Naive thymus-derived CD4-positive, alpha-beta T cell (primary cell): ENCODE measurements around the gene PHACTR1. TPM values are rescaled to one million over a fixed set of nuclear protein-coding genes. Genes with fewer than 3 reads are reported as not detected.

Experiments
- ATAC-seq: fragments of 150-1000 bp; cut with Tn5 transposase; 2 replicates; pipeline ENCODE4 v1.10.0; 2021; ENCODE audit warnings: mild to moderate bottlenecking, moderate library complexity
- CTCF ChIA-PET: fragments of 350-600 bp; sonication (Branson Sonifier 250); formaldehyde crosslinking; loops from one replicate; lab custom pipeline; 2021; ENCODE audit warnings: antibody characterized with exemption; lab: Charles Lee
- POLR2A ChIA-PET: fragments of 350-600 bp; sonication (Branson Sonifier 250); formaldehyde crosslinking; loops from one replicate; lab custom pipeline; 2021; ENCODE audit warnings: antibody characterized with exemption, inconsistent platforms; lab: Charles Lee
- DNase-seq, 9 donors: peaks; one replicate each; pipeline versions ENCODE4 v3.0.0 to v3.0.0-alpha.2; 2020 to 2022; ENCODE audit warnings: mixed read lengths in 1 of 9
- H3K27ac ChIP-seq: one replicate; pipeline ENCODE4 v1.7.0; 2013; ENCODE audit warnings: mild to moderate bottlenecking, low read depth, low read length, moderate library complexity
- H3K27me3 ChIP-seq, 2 donors: one replicate each; pipeline ENCODE4 v1.7.0; 2013; ENCODE audit warnings: low read length in 2 of 2, mild to moderate bottlenecking in 2 of 2, moderate library complexity in 2 of 2; ENCODE audit not compliant: control insufficient read depth in 2 of 2, insufficient read depth in 2 of 2
- H3K36me3 ChIP-seq, 3 experiments: 1 replicate in 2 of 3; 2 replicates in 1 of 3; pipeline ENCODE4 v1.7.0; 2013; ENCODE audit warnings: low read length in 3 of 3, mild to moderate bottlenecking in 3 of 3, moderate library complexity in 1 of 3; ENCODE audit not compliant: insufficient read depth in 3 of 3, control insufficient read depth in 2 of 3
- H3K4me1 ChIP-seq, 2 donors: one replicate each; pipeline ENCODE4 v1.7.0; 2013; ENCODE audit warnings: low read length in 2 of 2, mild to moderate bottlenecking in 2 of 2, moderate library complexity in 1 of 2; ENCODE audit not compliant: control insufficient read depth in 2 of 2, insufficient read depth in 2 of 2
- H3K4me3 ChIP-seq: 2 replicates; pipeline ENCODE4 v1.7.0; 2013; ENCODE audit warnings: mild to moderate bottlenecking, low read length
- H3K9me3 ChIP-seq, 3 experiments: 1 replicate in 2 of 3; 2 replicates in 1 of 3; pipeline ENCODE4 v1.7.0; 2013; ENCODE audit warnings: low read length in 3 of 3; ENCODE audit not compliant: control insufficient read depth in 2 of 3
- H3K27ac Mint-ChIP-seq, 9 donors: one replicate each; pipeline ENCODE4 v1.8.0; 2020 to 2022; ENCODE audit warnings: mixed read lengths in 9 of 9, mild to moderate bottlenecking in 8 of 9, moderate library complexity in 5 of 9, inconsistent platforms in 2 of 9
- H3K27me3 Mint-ChIP-seq, 5 donors: one replicate each; pipeline ENCODE4 v1.8.0; 2021 to 2022; ENCODE audit warnings: mixed read lengths in 5 of 5, mild to moderate bottlenecking in 1 of 5
- H3K36me3 Mint-ChIP-seq, 5 donors: one replicate each; pipeline ENCODE4 v1.8.0; 2020 to 2022; ENCODE audit warnings: mixed read lengths in 5 of 5, mild to moderate bottlenecking in 3 of 5, inconsistent platforms in 1 of 5
- H3K4me1 Mint-ChIP-seq, 7 donors: one replicate each; pipeline ENCODE4 v1.8.0; 2020 to 2022; ENCODE audit warnings: mixed read lengths in 7 of 7, mild to moderate bottlenecking in 3 of 7, inconsistent platforms in 1 of 7
- H3K4me3 Mint-ChIP-seq, 10 donors: one replicate each; pipeline ENCODE4 v1.8.0; 2020 to 2022; ENCODE audit warnings: mild to moderate bottlenecking in 10 of 10, mixed read lengths in 10 of 10, moderate library complexity in 6 of 10, inconsistent platforms in 2 of 10
- H3K9me3 Mint-ChIP-seq, 11 donors: one replicate each; pipeline ENCODE4 v1.8.0; 2020 to 2022; ENCODE audit warnings: mixed read lengths in 11 of 11, mild to moderate bottlenecking in 4 of 11, inconsistent platforms in 1 of 11, moderate library complexity in 1 of 11
- intact Hi-C, 2 donors: fragments of 100-400 bp; cut with micrococcal nuclease; formaldehyde crosslinking; loops; one replicate each; pipeline ENCODE4 v1.15.1; 2023
- polyA plus RNA-seq, 2 donors: library from polyadenylated mRNA; unstranded; fragments of 300-500 nt; fragmentation: Illumina TruSeq; gene quantifications; one replicate each; pipeline ENCODE4 v1.2.3, GENCODE V29; 2021
- total RNA-seq, 6 experiments: library from RNA in 5 of 6; stranded (reverse) in 5 of 6; gene quantifications; 1 replicate in 5 of 6; 2 replicates in 1 of 6; pipeline ENCODE4 v1.2.3 and lab custom pipeline; 2021 to 2026

The PHACTR1 gene
- total and polyA plus RNA-seq, 7 experiments from 2014 or later, result 0.18 to 43.1 (median 0.62) TPM

- CTCF ChIA-PET, result no interaction called here
- POLR2A ChIA-PET, result no interaction called here
These were observed 380.9 kb downstream of the PHACTR1 start for GRCh38 chr6:13097454-13097853.

DNA sequence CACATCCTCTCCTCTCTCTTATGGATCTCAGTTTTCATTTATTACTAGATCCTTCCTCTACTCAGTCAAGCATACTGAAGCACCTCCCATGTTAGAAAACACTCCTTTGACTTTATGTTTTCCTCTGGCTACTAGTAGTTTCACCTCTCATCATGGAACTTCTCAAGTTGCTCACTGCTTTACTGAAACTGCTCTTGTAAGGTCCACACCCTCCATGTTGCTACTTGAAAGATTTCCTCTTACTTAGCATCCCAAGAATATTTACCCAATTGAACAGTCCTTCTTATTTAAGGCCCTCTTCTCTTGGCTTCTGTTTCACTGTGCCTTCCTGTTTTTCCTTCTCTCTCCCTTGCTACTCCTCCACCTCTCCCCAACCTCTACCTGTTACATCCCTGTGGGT is 381.4 kb downstream of the PHACTR1 start:
- DNase-seq (no peak), ATAC-seq (no peak)
- no peaks in the 10 kb centered on the region for H3K4me1 ChIP-seq
- H3K9me3 Mint-ChIP-seq, result peaks cover 0 to 1% (median 0%) of the 10 kb centered on the region in 11 donors
- H3K36me3 Mint-ChIP-seq, result no peaks in the 10 kb centered on the region
- H3K4me1 Mint-ChIP-seq, result no peaks in the 10 kb centered on the region
- H3K36me3 ChIP-seq, result no peaks in the 10 kb centered on the region
- H3K4me3 Mint-ChIP-seq, result no peak overlapping the region
- H3K27me3 Mint-ChIP-seq, result peaks cover 8 to 21% (median 9%) of the 10 kb centered on the region in 5 donors
- H3K27ac ChIP-seq, result no peak overlapping the region
- H3K27ac Mint-ChIP-seq, result no peak overlapping the region
- H3K9me3 ChIP-seq, result no peaks in the 10 kb centered on the region
- intact Hi-C loops, result no loop called here
- ChIA-PET CTCF (no interaction called here), POLR2A (no interaction called here)
- H3K4me3 ChIP-seq, result no peak overlapping the region
- no peaks in the 10 kb centered on the region for H3K27me3 ChIP-seq

More at GRCh38 chr6:13097454-13097853, 380.9 kb downstream of the PHACTR1 start:
- Histone ChIP-seq H3K27ac (no peak overlapping the region), H3K27me3 (no peaks in the 10 kb centered on the region), H3K4me3 (no peak overlapping the region), H3K4me1 (no peaks in the 10 kb centered on the region), H3K36me3 (no peaks in the 10 kb centered on the region), H3K9me3 (no peaks in the 10 kb centered on the region)
- H3K27me3 Mint-ChIP-seq, result peaks cover 8 to 15% (median 9%) of the 10 kb centered on the region in 5 donors
- H3K4me3 Mint-ChIP-seq, result no peak overlapping the region
- H3K9me3 Mint-ChIP-seq, result peaks cover 0 to 1% (median 0%) of the 10 kb centered on the region in 11 donors
- H3K4me1 Mint-ChIP-seq, result no peaks in the 10 kb centered on the region
- ATAC-seq, result no peak
- no peak overlapping the region for H3K27ac Mint-ChIP-seq
- intact Hi-C loops, result no loop called here
- DNase-seq, result no peak
- H3K36me3 Mint-ChIP-seq, result no peaks in the 10 kb centered on the region

GRCh38 chr6:13098793-13099570 is 382.4 kb downstream of the PHACTR1 start:
- Histone ChIP-seq H3K36me3 (no peaks in the 10 kb centered on the region), H3K4me1 (no peaks in the 10 kb centered on the region), H3K27me3 (no peaks in the 10 kb centered on the region), H3K4me3 (no peak overlapping the region), H3K9me3 (no peaks in the 10 kb centered on the region), H3K27ac (no peak overlapping the region)
- ATAC-seq (peak; percentile 37), DNase-seq (no peak)
- ChIA-PET POLR2A (no interaction called here), CTCF (no interaction called here)
- intact Hi-C loops, result no loop called here
- Mint-ChIP-seq H3K27me3 (peaks cover 8 to 21% (median 9%) of the 10 kb centered on the region in 5 donors), H3K4me3 (no peak overlapping the region), H3K36me3 (no peaks in the 10 kb centered on the region), H3K27ac (no peak overlapping the region), H3K9me3 (peaks cover 0 to 1% (median 0%) of the 10 kb centered on the region in 11 donors), H3K4me1 (no peaks in the 10 kb centered on the region)

DNA sequence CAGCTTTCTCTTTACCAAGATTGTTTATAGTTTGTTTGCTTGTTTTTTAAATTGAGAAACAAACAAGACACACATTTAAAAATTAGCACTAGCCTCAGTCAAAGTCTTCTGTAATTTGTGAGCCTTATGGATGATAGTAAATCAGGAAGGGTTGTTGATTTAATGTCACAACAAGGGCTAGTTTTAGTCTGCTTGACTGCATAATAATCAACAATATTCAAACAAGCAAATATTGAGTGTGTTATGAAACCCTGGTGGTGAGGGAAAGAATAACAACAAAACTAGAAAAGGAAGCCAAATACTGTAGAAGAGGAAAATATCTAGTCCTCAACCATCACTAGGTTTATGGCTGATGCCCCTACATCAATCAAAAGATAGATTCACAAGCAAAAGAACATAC is 383.2 kb downstream of the PHACTR1 start:
- POLR2A ChIA-PET, result no interaction called here
- Mint-ChIP-seq H3K4me3 (no peak overlapping the region), H3K9me3 (peaks cover 0 to 1% (median 0%) of the 10 kb centered on the region in 11 donors), H3K27me3 (peaks cover 8 to 24% (median 10%) of the 10 kb centered on the region in 5 donors), H3K4me1 (no peaks in the 10 kb centered on the region), H3K36me3 (no peaks in the 10 kb centered on the region), H3K27ac (no peak overlapping the region)
- intact Hi-C loops, result no loop called here
- H3K4me3 ChIP-seq, result no peak overlapping the region
- ATAC-seq (no peak), DNase-seq (no peak)
- CTCF ChIA-PET, result no interaction called here
- H3K27me3 ChIP-seq, result no peaks in the 10 kb centered on the region
- H3K36me3 ChIP-seq, result no peaks in the 10 kb centered on the region
- H3K27ac ChIP-seq, result no peak overlapping the region
- no peaks in the 10 kb centered on the region for H3K9me3 ChIP-seq
- no peaks in the 10 kb centered on the region for H3K4me1 ChIP-seq

DNA sequence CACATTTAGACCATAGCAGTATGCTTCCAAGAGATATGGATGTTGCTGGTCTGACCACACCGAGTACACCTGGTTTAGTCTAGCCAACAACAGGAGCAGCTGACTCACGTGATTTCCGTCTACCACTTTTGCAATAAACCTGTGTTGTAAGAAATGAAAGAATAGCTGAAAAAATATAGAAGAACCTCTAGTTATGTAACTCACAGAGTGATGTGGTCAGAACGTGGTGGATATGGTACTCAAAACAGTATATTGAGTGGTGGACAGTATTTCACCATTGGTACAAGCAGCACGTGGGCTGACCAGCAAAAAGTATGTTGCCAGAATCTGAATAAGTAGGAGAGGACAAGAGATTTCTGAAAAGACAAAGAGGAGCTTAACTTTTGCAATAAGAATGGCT is 384.8 kb downstream of the PHACTR1 start:
- intact Hi-C loops, result no loop called here
- H3K27me3 ChIP-seq, result no peaks in the 10 kb centered on the region
- no peak overlapping the region for H3K4me3 ChIP-seq
- H3K4me1 Mint-ChIP-seq, result no peaks in the 10 kb centered on the region
- ATAC-seq (no peak), DNase-seq (no peak)
- H3K9me3 ChIP-seq, result no peaks in the 10 kb centered on the region
- no peak overlapping the region for H3K27ac ChIP-seq
- POLR2A ChIA-PET, result no interaction called here
- H3K27me3 Mint-ChIP-seq, result peaks cover 8 to 24% (median 10%) of the 10 kb centered on the region in 5 donors
- H3K9me3 Mint-ChIP-seq, result peaks cover 0 to 1% (median 0%) of the 10 kb centered on the region in 11 donors
- H3K4me3 Mint-ChIP-seq, result no peak overlapping the region
- no peaks in the 10 kb centered on the region for H3K4me1 ChIP-seq
- H3K36me3 Mint-ChIP-seq, result no peaks in the 10 kb centered on the region
- no peaks in the 10 kb centered on the region for H3K36me3 ChIP-seq
- no peak overlapping the region for H3K27ac Mint-ChIP-seq
- CTCF ChIA-PET, result no interaction called here

DNA sequence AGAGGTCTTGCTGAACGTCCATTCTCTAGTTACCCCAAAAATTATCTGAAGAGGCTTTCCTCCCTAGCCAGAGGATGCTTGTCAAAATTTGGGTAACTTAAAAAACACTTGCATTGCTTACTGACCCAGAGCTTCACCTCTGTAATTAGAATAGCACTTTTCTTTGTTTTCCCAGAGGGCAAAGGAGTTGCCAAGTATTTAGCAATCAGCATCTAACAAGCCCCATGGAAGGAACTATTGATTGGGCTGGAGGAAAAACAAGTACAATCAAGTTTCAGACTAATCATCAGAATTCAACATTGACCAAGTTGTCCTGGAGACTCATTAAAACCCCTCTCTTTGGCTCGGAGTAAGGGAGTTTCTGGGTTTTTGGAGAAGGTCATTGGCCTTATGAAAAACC is 385.4 kb downstream of the PHACTR1 start:
- Mint-ChIP-seq H3K27ac (no peak overlapping the region), H3K27me3 (peaks cover 8 to 24% (median 12%) of the 10 kb centered on the region in 5 donors), H3K4me1 (no peaks in the 10 kb centered on the region), H3K36me3 (no peaks in the 10 kb centered on the region), H3K4me3 (no peak overlapping the region), H3K9me3 (peaks cover 0 to 1% (median 0%) of the 10 kb centered on the region in 11 donors)
- no peak overlapping the region for H3K4me3 ChIP-seq
- intact Hi-C loops, result no loop called here
- no peaks in the 10 kb centered on the region for H3K4me1 ChIP-seq
- DNase-seq (no peak), ATAC-seq (no peak)
- H3K9me3 ChIP-seq, result no peaks in the 10 kb centered on the region
- no peaks in the 10 kb centered on the region for H3K27me3 ChIP-seq
- no peak overlapping the region for H3K27ac ChIP-seq
- CTCF ChIA-PET, result no interaction called here
- H3K36me3 ChIP-seq, result no peaks in the 10 kb centered on the region
- POLR2A ChIA-PET, result no interaction called here

GRCh38 chr6:13103169-13103568 is 386.6 kb downstream of the PHACTR1 start:
- peaks cover 8 to 24% (median 14%) of the 10 kb centered on the region in 5 donors for H3K27me3 Mint-ChIP-seq
- ATAC-seq (no peak), DNase-seq (no peak)
- ChIA-PET CTCF (no interaction called here), POLR2A (no interaction called here)
- Histone ChIP-seq H3K4me3 (no peak overlapping the region), H3K27ac (no peak overlapping the region), H3K36me3 (no peaks in the 10 kb centered on the region), H3K4me1 (no peaks in the 10 kb centered on the region), H3K9me3 (no peaks in the 10 kb centered on the region), H3K27me3 (no peaks in the 10 kb centered on the region)
- H3K27ac Mint-ChIP-seq, result no peak overlapping the region
- H3K36me3 Mint-ChIP-seq, result no peaks in the 10 kb centered on the region
- no peak overlapping the region for H3K4me3 Mint-ChIP-seq
- peaks cover 0 to 1% (median 0%) of the 10 kb centered on the region in 11 donors for H3K9me3 Mint-ChIP-seq
- intact Hi-C loops, result no loop called here
- H3K4me1 Mint-ChIP-seq, result no peaks in the 10 kb centered on the region
